Measurements from ENCODE around the gene BTBD19. TPM values are rescaled to one million over a fixed set of nuclear protein-coding genes. Genes with fewer than 3 reads are reported as not detected.

BTBD19 gene
- total and polyA plus RNA-seq, 9 of the 15 experiments (the other 6 are each of a cell fraction or from before 2014, with no cell fraction given), result 0.22 to 2.0 (median 0.95) TPM

GRCh38 chr1:44786138-44786840, 22.0 kb upstream of the BTBD19 start (continued):
- TF ChIP-seq RFX1 (IDR thresholded peaks at IDR 0.05) (no peak), CHD4 (IDR thresholded peaks at IDR 0.05; ENCODE audit: insufficient read depth, insufficient replicate concordance, low read depth, low read length, poor library complexity, severe bottlenecking) (peak; percentile 41), REST (IDR thresholded peaks at IDR 0.05; ENCODE audit: borderline replicate concordance) (peak; percentile 69; the same call in 1 of the 2 replicates), REST (CRISPR knock-in tag; IDR thresholded peaks at IDR 0.05; ENCODE audit: low read depth) (no peak), HCFC1 (IDR thresholded peaks at IDR 0.05; ENCODE audit: low read depth, low read length) (no peak), DDX20 (tag; IDR thresholded peaks at IDR 0.05; ENCODE audit: low read depth) (no peak), FOXM1 (IDR thresholded peaks at IDR 0.05; ENCODE audit: low read depth) (no peak), FOXM1 (CRISPR knock-in tag; IDR thresholded peaks at IDR 0.05; ENCODE audit: low read depth) (peak; percentile 58; the same call in 1 of the 2 replicates), ARID4B (CRISPR knock-in tag; IDR thresholded peaks at IDR 0.05) (no peak), CCAR2 (IDR thresholded peaks at IDR 0.05; ENCODE audit: low read depth, low read length) (no peak), E2F3 (CRISPR knock-in tag; IDR thresholded peaks at IDR 0.05) (no peak), PTRF (tag; IDR thresholded peaks at IDR 0.05) (no peak), ZFP91 (CRISPR knock-in tag; IDR thresholded peaks at IDR 0.05) (no peak; the same call in 1 of the 2 replicates), ZFP1 (CRISPR knock-in tag; IDR thresholded peaks at IDR 0.05) (no peak)

All from K562 (cell line).